Effector memory CD4-positive, alpha-beta T cell (primary cell): ENCODE data around the gene AKAP13.

ENCODE experiments used
- DNase-seq, 3 donors: peaks; one replicate each; pipeline ENCODE4 v3.0.0-alpha.2; 2020
- H3K27ac ChIP-seq: 2 replicates; pipeline ENCODE4 v1.7.0; 2013; ENCODE audit warnings: mild to moderate bottlenecking, low read length, moderate library complexity; ENCODE audit not compliant: insufficient read depth, poor library complexity, severe bottlenecking
- H3K27me3 ChIP-seq: replicated peaks from 2 replicates; pipeline ENCODE4 v1.7.0; 2013; ENCODE audit warnings: mild to moderate bottlenecking, low read length; ENCODE audit not compliant: insufficient read depth, control insufficient read depth, poor library complexity, severe bottlenecking
- H3K36me3 ChIP-seq: 2 replicates; pipeline ENCODE4 v1.7.0; 2013; ENCODE audit warnings: mild to moderate bottlenecking, low read length, moderate library complexity; ENCODE audit not compliant: control insufficient read depth, insufficient read depth
- H3K4me1 ChIP-seq: 2 replicates; pipeline ENCODE4 v1.7.0; 2013; ENCODE audit warnings: low read length, mild to moderate bottlenecking; ENCODE audit not compliant: control insufficient read depth, insufficient read depth, poor library complexity, severe bottlenecking
- H3K4me3 ChIP-seq: 2 replicates; pipeline ENCODE4 v1.7.0; 2013; ENCODE audit warnings: low read length, low read depth, mild to moderate bottlenecking; ENCODE audit not compliant: insufficient read depth, poor library complexity, severe bottlenecking
- H3K9me3 ChIP-seq: 2 replicates; pipeline ENCODE4 v1.7.0; 2013; ENCODE audit warnings: mild to moderate bottlenecking, low read length, moderate library complexity; ENCODE audit not compliant: control insufficient read depth

Gene AKAP13

DNA sequence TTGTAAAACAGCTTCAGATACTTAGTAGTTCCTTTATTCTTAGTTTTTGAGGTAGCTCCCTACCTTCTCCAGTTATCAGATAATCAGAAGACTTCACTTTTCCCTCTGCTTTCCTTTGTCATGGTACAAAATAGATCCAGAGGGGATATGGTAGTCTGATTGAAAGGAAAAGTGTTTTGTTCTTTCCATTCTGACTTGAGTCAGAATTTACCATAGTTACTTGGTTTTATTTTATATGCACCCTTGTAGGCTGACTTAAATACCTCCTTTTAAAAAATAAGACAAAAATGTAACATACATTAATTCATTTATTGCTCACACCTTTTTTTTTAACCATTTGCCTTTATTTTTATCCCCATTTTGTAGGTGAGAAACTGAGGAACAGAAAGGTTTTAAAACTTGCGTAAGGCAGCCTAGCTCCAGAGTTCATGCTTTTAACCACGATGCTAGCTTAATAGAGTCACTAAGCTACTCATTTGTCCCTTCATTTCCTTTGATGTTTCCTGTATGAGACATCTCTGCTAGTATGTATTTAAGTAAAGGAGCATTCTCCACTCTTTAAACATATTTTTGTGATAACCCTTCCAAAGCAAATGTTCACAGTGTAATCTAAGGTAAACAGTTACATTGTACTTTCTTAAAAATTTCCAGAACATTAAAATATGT is 226.9 kb downstream of the AKAP13 start:
- H3K27me3 ChIP-seq = no peaks in the 10 kb centered on the region
- H3K4me1 ChIP-seq = peaks cover 9% of the 10 kb centered on the region
- no peak overlapping the region for H3K27ac ChIP-seq
- DNase-seq = no peak
- H3K36me3 ChIP-seq = peaks cover 10% of the 10 kb centered on the region
- H3K9me3 ChIP-seq = no peaks in the 10 kb centered on the region
- H3K4me3 ChIP-seq = no peak overlapping the region

DNA sequence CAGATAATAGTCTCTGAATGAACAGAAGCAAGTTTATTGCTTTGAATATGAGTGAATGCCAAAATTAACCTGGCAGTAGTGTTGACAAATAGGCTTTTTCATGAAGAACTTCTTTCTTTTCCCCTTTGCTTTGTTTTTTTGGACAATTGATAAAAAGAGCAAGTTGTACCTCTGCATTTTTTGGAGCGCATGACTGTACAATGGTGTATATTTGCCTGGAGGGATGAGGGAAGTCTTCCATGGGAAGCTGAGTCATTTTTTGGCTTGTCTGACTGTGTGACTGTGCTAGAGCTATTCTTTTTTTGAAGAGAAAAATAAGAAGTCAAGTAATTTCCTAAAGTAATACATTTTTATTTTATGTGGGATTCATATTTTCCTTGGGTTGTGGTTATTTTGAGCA is 227.4 kb downstream of the AKAP13 start:
- H3K27me3 ChIP-seq = no peaks in the 10 kb centered on the region
- peaks cover 9% of the 10 kb centered on the region for H3K4me1 ChIP-seq
- DNase-seq = no peak
- no peaks in the 10 kb centered on the region for H3K9me3 ChIP-seq
- no peak overlapping the region for H3K27ac ChIP-seq
- no peak overlapping the region for H3K4me3 ChIP-seq
- peaks cover 10% of the 10 kb centered on the region for H3K36me3 ChIP-seq

DNA sequence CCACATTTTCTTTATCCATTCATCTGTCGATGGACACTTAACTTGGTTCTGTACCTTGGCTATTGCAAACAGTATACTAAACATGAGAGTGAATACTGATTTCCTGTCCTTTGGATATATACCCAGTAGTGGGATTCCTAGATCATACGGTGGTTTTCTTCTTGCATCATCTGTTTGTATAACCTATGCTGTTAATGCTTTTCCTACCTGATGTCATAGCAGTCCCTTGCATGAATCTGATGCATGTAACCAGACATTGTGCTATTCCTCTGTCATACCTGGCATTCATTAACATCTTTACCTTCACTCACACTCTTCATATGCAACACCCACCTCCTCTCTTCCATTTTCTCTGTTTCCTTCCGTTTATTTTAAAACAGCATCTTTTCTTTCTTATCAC is 229.1 kb downstream of the AKAP13 start:
- H3K4me1 ChIP-seq = peaks cover 5% of the 10 kb centered on the region
- H3K9me3 ChIP-seq = no peaks in the 10 kb centered on the region
- no peaks in the 10 kb centered on the region for H3K36me3 ChIP-seq
- H3K27ac ChIP-seq = no peak overlapping the region
- H3K4me3 ChIP-seq = no peak overlapping the region
- DNase-seq = no peak
- H3K27me3 ChIP-seq = no peaks in the 10 kb centered on the region

DNA sequence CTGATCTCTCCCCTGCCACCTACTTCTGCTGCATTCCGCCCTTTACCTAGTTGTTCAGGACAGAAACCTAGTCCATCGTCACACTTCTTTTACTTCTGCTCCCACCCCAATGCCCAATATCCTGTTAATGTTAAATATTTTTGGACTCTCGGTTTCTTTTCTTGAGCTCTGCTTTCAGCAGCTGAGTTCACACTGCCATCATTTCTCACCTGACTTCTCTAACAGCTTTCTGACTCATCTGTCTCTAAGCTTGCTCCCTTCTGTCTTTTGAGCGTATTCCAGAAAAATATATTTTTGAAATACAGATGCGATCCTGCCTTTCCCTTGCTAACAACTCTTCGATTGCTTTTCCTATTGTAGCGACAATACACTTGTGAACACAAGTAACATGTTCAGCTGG is 231.0 kb downstream of the AKAP13 start:
- no peaks in the 10 kb centered on the region for H3K36me3 ChIP-seq
- no peak overlapping the region for H3K27ac ChIP-seq
- H3K4me1 ChIP-seq = peaks cover 10% of the 10 kb centered on the region
- no peak for DNase-seq
- H3K4me3 ChIP-seq = no peak overlapping the region
- no peaks in the 10 kb centered on the region for H3K27me3 ChIP-seq
- H3K9me3 ChIP-seq = no peaks in the 10 kb centered on the region

DNA sequence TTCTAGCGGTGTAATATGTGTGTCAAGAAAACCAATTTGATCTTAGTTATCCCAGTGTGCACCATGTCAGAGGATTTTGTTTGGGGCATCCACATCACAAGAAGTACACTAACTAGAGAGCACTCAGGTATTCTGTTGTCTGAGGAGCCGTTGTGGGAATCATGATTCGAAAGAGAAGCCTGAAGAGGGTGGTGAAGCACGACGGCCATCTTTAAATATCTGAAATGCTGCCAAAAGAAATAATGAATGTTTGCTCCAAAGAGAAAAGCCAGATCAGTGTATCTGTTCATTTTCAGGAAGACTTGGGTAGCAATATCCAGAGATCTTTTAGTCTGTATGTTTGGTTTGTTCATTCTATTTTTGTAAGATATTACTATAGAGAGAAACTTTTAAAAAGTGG is 233.7 kb downstream of the AKAP13 start:
- Histone ChIP-seq H3K36me3 (no peaks in the 10 kb centered on the region), H3K9me3 (no peaks in the 10 kb centered on the region), H3K4me1 (peaks cover 16% of the 10 kb centered on the region), H3K27ac (no peak overlapping the region), H3K4me3 (no peak overlapping the region), H3K27me3 (no peaks in the 10 kb centered on the region)
- DNase-seq = no peak

DNA sequence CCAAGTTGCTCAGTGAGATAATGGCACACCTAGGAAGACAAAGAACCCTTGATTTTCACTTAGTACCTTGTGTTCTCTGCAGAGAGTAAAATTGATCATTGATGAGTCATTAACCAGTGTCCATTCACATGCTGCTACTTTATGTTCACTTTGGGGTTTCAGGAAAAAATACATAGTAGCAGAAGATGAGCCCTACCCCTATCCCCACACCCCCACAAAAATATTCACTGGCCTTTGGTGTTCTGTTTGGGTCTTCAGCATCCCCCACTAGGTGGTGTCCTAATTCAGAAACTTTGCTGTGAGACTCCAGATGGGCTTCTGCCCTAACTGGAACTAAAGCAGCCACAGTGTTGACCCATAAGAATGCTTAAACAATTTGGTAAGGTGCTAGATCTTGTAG is 235.5 kb downstream of the AKAP13 start:
- H3K4me3 ChIP-seq = no peak overlapping the region
- no peak overlapping the region for H3K27ac ChIP-seq
- DNase-seq = no peak
- H3K9me3 ChIP-seq = no peaks in the 10 kb centered on the region
- no peaks in the 10 kb centered on the region for H3K27me3 ChIP-seq
- peaks cover 27% of the 10 kb centered on the region for H3K4me1 ChIP-seq
- no peaks in the 10 kb centered on the region for H3K36me3 ChIP-seq

DNA sequence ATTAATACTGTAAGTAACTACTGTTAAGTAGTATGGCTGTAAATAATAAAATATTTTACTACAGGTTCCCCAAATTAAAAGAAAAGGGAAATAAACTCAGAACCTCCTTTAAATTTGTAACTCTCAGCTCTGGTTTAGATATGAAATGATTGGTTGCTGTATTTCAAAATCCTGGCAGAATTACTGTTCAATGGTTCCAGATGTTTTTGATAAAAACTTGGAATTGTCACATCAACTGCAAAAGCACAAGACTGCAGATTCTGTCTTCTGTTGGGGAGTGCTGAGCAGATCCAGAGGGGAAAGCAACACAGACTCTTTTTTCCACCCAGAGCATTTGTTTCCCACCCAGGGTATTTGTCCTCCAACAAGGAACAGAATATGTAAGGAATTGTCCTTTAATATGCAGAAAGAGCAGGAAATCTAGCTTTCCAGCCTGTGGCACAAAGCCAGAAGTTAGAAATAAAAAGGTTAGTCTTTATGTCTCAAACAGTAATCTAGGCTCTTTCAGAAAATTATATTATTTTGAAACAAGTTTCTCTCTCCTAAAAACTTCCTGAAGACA is 236.2 kb downstream of the AKAP13 start:
- H3K27ac ChIP-seq = no peak overlapping the region
- H3K4me1 ChIP-seq = peaks cover 27% of the 10 kb centered on the region
- H3K27me3 ChIP-seq = no peaks in the 10 kb centered on the region
- H3K4me3 ChIP-seq = no peak overlapping the region
- DNase-seq = no peak
- no peaks in the 10 kb centered on the region for H3K36me3 ChIP-seq
- no peaks in the 10 kb centered on the region for H3K9me3 ChIP-seq

DNA sequence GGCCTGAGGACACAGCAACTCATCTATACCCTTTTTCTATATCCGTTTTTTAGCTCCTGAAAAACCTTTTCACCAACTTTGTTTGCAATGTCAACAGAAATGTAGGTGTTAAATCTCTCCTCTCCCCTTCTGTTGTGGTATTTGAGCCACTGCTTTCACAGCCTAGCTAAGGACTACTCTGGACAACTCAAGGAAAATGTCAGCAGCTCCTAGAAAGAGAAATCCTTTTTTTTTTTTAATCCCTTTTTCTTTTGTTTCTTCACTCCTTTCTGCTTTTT is 237.8 kb downstream of the AKAP13 start:
- peaks cover 33% of the 10 kb centered on the region for H3K4me1 ChIP-seq
- no peak overlapping the region for H3K4me3 ChIP-seq
- H3K36me3 ChIP-seq = no peaks in the 10 kb centered on the region
- H3K9me3 ChIP-seq = no peaks in the 10 kb centered on the region
- peak overlapping the region; percentile 63 for H3K27ac ChIP-seq
- H3K27me3 ChIP-seq = no peaks in the 10 kb centered on the region
- DNase-seq = no peak

DNA sequence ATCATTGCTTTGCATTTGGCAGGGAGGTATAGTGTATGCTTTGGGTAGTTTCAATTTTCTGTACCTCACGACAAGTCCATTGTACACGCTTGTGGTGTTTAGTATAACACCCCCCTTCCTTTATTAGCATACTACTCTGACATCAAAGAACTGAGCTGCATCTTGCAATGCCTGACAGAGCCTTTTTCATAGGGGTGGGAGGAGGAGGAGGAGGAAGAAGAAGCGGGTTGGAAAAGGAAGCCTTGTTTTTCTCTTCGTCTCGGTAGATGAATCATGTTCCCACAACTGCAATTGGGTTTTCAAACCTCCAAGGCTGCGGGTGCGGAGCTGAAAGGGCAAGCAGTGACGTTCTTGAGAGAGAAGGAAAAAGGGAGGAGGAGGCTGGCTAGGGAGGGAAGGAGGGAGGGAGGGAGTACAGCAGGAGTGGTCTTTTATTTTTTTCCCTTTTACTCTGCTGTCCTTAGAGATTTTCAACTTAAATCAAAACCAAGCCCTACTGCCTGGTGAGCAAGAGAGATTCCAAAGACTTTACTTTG is 238.6 kb downstream of the AKAP13 start:
- no peaks in the 10 kb centered on the region for H3K36me3 ChIP-seq
- H3K4me1 ChIP-seq = peaks cover 42% of the 10 kb centered on the region
- H3K27ac ChIP-seq = peak overlapping the region; percentile 63
- peak overlapping the region; percentile 27 for H3K4me3 ChIP-seq
- H3K9me3 ChIP-seq = no peaks in the 10 kb centered on the region
- DNase-seq = peak; percentile 25 to 66 (median 47)
- no peaks in the 10 kb centered on the region for H3K27me3 ChIP-seq

DNA sequence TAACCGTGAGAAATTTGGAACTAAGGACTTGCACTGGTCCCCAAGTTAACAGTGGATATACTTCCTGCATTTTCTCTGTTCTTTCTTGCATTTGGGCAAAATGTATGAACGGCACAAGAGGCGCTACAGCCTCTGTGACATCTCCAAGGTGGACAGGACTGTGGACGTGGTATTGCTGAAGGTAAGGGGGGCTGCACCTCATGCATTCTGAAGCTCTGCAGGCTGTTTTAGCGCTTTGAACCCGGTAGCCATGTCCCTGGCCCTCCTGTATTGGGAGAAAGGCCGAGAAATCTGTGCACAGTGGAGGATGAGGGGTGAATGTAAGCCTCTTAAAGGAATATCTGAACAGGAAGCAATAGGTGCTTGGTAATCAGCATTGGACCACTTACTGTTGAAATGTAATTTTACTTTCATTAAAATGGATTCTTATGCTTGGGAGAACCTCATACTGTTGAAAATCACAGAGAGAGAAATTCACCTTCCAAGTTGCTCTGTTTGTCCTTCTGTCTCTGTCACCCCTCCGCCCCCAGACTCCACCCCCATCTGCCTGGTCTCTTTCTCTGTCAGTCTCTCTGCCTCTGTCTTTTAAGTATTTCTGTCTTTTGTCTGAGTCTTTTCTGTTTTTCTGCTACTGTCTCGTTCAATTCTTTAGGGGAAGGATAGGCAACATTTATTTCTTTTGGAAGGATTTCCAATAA is 239.7 kb downstream of the AKAP13 start:
- DNase-seq = no peak
- peak overlapping the region; percentile 2 for H3K4me3 ChIP-seq
- H3K27ac ChIP-seq = peak overlapping the region; percentile 65
- no peaks in the 10 kb centered on the region for H3K36me3 ChIP-seq
- peaks cover 53% of the 10 kb centered on the region for H3K4me1 ChIP-seq
- no peaks in the 10 kb centered on the region for H3K9me3 ChIP-seq
- no peaks in the 10 kb centered on the region for H3K27me3 ChIP-seq
